ENCODE measurements around the gene MANBA. TPM values are rescaled to one million over a fixed set of nuclear protein-coding genes. Genes with fewer than 3 reads are reported as not detected.

Gene MANBA
- total and polyA plus RNA-seq, 2 of the 13 experiments (the other 11 are each of a cell fraction or from before 2014, with no cell fraction given): 11.7 to 33.3 TPM

DNA sequence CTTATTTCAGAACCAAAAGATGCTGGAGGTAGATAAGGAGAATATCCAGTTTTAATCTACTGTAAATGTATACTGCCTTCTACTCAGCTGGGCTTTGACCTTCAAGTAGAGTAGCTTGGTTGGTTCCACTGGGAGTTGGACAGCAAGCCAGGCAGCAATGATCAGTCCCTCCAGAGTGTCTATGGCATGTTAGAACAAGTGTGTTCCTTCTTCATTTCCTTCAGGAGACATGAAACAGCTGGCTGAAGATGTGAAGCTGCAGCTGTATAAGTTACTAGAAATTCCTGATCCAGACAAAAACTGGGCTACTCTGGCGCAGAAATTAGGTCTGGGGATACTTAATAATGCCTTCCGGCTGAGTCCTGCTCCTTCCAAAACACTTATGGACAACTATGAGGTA is 148.6 kb downstream of the MANBA start:
- DNase-seq (ENCODE audit: low spot score) (no peak), ATAC-seq (no peak), FAIRE-seq (no peak)
- POLR2A ChIA-PET: interaction anchor here (0.7 kb wide), 1 partner anchor 9 kb away, joined by 3 read pairs; no protein-coding TSS in a partner anchor
- 100% methylated on average over 2 of the region's 2 CpGs for WGBS (ENCODE audit: low lambda C conversion rate)
- H3K9me3 ChIP-seq (ENCODE audit: low read length): no peaks in the 10 kb centered on the region
- no peak for TF ChIP-seq SNAPC2 (CRISPR knock-in tag; IDR thresholded peaks at IDR 0.05)
- TF ChIP-seq, protein P1, sequence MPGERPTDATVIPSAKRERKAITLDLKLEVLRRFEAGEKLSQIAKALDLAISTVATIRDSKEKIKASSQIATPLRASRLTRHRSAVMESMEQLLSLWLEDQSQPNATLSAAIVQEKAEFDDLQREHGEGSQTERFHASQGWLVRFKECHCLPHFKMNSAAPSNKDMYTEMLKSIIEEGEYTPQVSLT (CRISPR knock-in tag; IDR thresholded peaks at IDR 0.05; ENCODE audit: borderline replicate concordance, low read depth): no peak
- TF ChIP-seq ZNF879 (CRISPR knock-in tag; IDR thresholded peaks at IDR 0.05): no peak
- TF ChIP-seq NKX3-1 (CRISPR knock-in tag; IDR thresholded peaks at IDR 0.05): no peak
- TF ChIP-seq NCOR1 (IDR thresholded peaks at IDR 0.05; ENCODE audit: borderline replicate concordance, low read length): no peak
- TF ChIP-seq, protein P2, sequence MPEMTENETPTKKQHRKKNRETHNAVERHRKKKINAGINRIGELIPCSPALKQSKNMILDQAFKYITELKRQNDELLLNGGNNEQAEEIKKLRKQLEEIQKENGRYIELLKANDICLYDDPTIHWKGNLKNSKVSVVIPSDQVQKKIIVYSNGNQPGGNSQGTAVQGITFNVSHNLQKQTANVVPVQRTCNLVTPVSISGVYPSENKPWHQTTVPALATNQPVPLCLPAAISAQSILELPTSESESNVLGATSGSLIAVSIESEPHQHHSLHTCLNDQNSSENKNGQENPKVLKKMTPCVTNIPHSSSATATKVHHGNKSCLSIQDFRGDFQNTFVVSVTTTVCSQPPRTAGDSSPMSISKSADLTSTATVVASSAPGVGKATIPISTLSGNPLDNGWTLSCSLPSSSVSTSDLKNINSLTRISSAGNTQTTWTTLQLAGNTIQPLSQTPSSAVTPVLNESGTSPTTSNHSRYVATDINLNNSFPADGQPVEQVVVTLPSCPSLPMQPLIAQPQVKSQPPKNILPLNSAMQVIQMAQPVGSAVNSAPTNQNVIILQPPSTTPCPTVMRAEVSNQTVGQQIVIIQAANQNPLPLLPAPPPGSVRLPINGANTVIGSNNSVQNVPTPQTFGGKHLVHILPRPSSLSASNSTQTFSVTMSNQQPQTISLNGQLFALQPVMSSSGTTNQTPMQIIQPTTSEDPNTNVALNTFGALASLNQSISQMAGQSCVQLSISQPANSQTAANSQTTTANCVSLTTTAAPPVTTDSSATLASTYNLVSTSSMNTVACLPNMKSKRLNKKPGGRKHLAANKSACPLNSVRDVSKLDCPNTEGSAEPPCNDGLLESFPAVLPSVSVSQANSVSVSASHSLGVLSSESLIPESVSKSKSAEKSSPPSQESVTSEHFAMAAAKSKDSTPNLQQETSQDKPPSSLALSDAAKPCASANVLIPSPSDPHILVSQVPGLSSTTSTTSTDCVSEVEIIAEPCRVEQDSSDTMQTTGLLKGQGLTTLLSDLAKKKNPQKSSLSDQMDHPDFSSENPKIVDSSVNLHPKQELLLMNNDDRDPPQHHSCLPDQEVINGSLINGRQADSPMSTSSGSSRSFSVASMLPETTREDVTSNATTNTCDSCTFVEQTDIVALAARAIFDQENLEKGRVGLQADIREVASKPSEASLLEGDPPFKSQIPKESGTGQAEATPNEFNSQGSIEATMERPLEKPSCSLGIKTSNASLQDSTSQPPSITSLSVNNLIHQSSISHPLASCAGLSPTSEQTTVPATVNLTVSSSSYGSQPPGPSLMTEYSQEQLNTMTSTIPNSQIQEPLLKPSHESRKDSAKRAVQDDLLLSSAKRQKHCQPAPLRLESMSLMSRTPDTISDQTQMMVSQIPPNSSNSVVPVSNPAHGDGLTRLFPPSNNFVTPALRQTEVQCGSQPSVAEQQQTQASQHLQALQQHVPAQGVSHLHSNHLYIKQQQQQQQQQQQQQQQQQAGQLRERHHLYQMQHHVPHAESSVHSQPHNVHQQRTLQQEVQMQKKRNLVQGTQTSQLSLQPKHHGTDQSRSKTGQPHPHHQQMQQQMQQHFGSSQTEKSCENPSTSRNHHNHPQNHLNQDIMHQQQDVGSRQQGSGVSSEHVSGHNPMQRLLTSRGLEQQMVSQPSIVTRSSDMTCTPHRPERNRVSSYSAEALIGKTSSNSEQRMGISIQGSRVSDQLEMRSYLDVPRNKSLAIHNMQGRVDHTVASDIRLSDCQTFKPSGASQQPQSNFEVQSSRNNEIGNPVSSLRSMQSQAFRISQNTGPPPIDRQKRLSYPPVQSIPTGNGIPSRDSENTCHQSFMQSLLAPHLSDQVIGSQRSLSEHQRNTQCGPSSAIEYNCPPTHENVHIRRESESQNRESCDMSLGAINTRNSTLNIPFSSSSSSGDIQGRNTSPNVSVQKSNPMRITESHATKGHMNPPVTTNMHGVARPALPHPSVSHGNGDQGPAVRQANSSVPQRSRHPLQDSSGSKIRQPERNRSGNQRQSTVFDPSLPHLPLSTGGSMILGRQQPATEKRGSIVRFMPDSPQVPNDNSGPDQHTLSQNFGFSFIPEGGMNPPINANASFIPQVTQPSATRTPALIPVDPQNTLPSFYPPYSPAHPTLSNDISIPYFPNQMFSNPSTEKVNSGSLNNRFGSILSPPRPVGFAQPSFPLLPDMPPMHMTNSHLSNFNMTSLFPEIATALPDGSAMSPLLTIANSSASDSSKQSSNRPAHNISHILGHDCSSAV (CRISPR knock-in tag; IDR thresholded peaks at IDR 0.05; ENCODE audit: borderline replicate concordance): no peak
- TF ChIP-seq, protein P3, sequence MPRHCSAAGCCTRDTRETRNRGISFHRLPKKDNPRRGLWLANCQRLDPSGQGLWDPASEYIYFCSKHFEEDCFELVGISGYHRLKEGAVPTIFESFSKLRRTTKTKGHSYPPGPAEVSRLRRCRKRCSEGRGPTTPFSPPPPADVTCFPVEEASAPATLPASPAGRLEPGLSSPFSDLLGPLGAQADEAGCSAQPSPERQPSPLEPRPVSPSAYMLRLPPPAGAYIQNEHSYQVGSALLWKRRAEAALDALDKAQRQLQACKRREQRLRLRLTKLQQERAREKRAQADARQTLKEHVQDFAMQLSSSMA (CRISPR knock-in tag; IDR thresholded peaks at IDR 0.05): no peak
- TF ChIP-seq REL (CRISPR knock-in tag; conservative IDR thresholded peaks at IDR 0.05): no peak
- H3K4me3 ChIP-seq (replicated peaks in 1 of 3; ENCODE audit: insufficient read depth in 1 of 3, low read depth in 2 of 3, low read length in 3 of 3): no peak overlapping the region
- in situ Hi-C loops (cut with HindIII; ENCODE audit: extremely low pct_ligation_motif_present, low pct_unique_long_range_greater_than_20kb) (loop anchor here (10.0 kb wide), 1 partner anchor 167 kb away; no protein-coding TSS in a partner anchor), intact Hi-C loops (cut with micrococcal nuclease; ENCODE audit: unreplicated experiment) (no loop called here)
- H3K79me2 ChIP-seq (ENCODE audit: insufficient read depth, low read length): no peaks in the 10 kb centered on the region
- H3K4me2 ChIP-seq (ENCODE audit: low read depth, low read length): no peak overlapping the region
- H3K27ac ChIP-seq (ENCODE audit: extremely low read length, insufficient read depth, low read length): no peak overlapping the region
- CTCF ChIA-PET (ENCODE audit: low intra/inter-chr PET ratio, low total read pairs): no interaction called here
- peaks cover 26 to 74% of the 10 kb centered on the region in 2 experiments for H3K36me3 ChIP-seq (replicated peaks in 1 of 2; ENCODE audit: control insufficient read depth in 1 of 2, insufficient read depth in 2 of 2, low read length in 2 of 2)
- no peaks in the 10 kb centered on the region for H3K27me3 ChIP-seq (ENCODE audit: control insufficient read depth in 1 of 2, insufficient read depth in 2 of 2, low read length in 2 of 2)
- H3K4me1 ChIP-seq (ENCODE audit: insufficient read depth, low read length): no peaks in the 10 kb centered on the region
- no peaks in the 10 kb centered on the region for H4K20me1 ChIP-seq (ENCODE audit: insufficient read depth, low read length)
- no TSS peak for BruUV-seq (replicated peaks)
- H3K9ac ChIP-seq (ENCODE audit: insufficient read depth, low read depth, low read length): no peak overlapping the region
- H2AFZ ChIP-seq (ENCODE audit: low read length): no peak overlapping the region
